Measurements from ENCODE around the gene ADAMTS10. TPM values are rescaled to one million over a fixed set of nuclear protein-coding genes. Genes with fewer than 3 reads are reported as not detected.

ADAMTS10 gene
- total and polyA plus RNA-seq, 11 donors = 4.3 to 14.7 (median 7.4) TPM

- DNase-seq (peak in 1 of 5 donors; percentile 59), ATAC-seq (peak in 3 of 4 donors; percentile 24 to 57 (median 41))
- no peaks in the 10 kb centered on the region for H3K27me3 ChIP-seq
- no peaks in the 10 kb centered on the region for H3K9me3 ChIP-seq
- H3K27ac ChIP-seq = no peak overlapping the region
- intact Hi-C loops (cut with DNase I) = loop anchor here in 3 of 10 donors (10.0 kb wide), 2 partner anchors 59 to 231 kb away; no protein-coding TSS in a partner anchor
- no peak overlapping the region for H3K4me3 ChIP-seq
- H3K36me3 ChIP-seq = peaks cover 0 to 34% (median 3%) of the 10 kb centered on the region in 9 donors
- WGBS, 4 donors = 68 to 74% (median 73%) methylated on average over 23 to 34 of the region's 34 CpGs
- H3K4me1 ChIP-seq = peaks cover 0 to under 1% (median 0%) of the 10 kb centered on the region in 12 donors
- TF ChIP-seq CTCF (IDR thresholded peaks at IDR 0.05) (peak; percentile 21 to 62 (median 44)), POLR2A (IDR thresholded peaks at IDR 0.05) (no peak)
These were observed 24.4 kb downstream of the ADAMTS10 start for GRCh38 chr19:8585894-8586750.

GRCh38 chr19:8584965-8585893 is 25.3 kb downstream of the ADAMTS10 start:
- WGBS, 4 donors = 50 to 80% (median 79%) methylated on average over 22 to 71 of the region's 71 CpGs
- H3K36me3 ChIP-seq = peaks cover 0 to 34% (median 3%) of the 10 kb centered on the region in 9 donors

GRCh38 chr19:8580710-8581281 is 29.7 kb downstream of the ADAMTS10 start:
- Histone ChIP-seq H3K27ac (no peak overlapping the region), H3K4me1 (peaks cover 0 to 35% (median 7%) of the 10 kb centered on the region in 12 donors), H3K36me3 (peaks cover 0 to 19% (median 0%) of the 10 kb centered on the region in 9 donors), H3K27me3 (peaks cover 0 to 28% (median 0%) of the 10 kb centered on the region in 9 donors), H3K4me3 (no peak overlapping the region), H3K9me3 (no peaks in the 10 kb centered on the region)
- 4 to 6% (median 5%) methylated on average over 14 to 21 of the region's 21 CpGs for WGBS, 4 donors
- DNase-seq (peak; percentile 77 to 89 (median 84)), ATAC-seq (peak; percentile 35 to 62 (median 60))
- intact Hi-C loops (cut with DNase I) = loop anchor here in 5 of 10 donors (2.0 to 10.0 kb wide), 5 partner anchors 37 to 226 kb away; no protein-coding TSS in a partner anchor
- TF ChIP-seq CTCF (IDR thresholded peaks at IDR 0.05) (peak; percentile 98 to 100 (median 99)), POLR2A (IDR thresholded peaks at IDR 0.05) (no peak)

More at GRCh38 chr19:8584965-8585893, 25.3 kb downstream of the ADAMTS10 start:
- DNase-seq = no peak
- peaks cover 0 to 8% (median 3%) of the 10 kb centered on the region in 12 donors for H3K4me1 ChIP-seq
- no peak overlapping the region for H3K4me3 ChIP-seq
- H3K27ac ChIP-seq = no peak overlapping the region
- H3K27me3 ChIP-seq = no peaks in the 10 kb centered on the region
- H3K9me3 ChIP-seq = no peaks in the 10 kb centered on the region
- no peak for TF ChIP-seq CTCF (IDR thresholded peaks at IDR 0.05)
- no peak for TF ChIP-seq POLR2A (IDR thresholded peaks at IDR 0.05)
- intact Hi-C loops (cut with DNase I) = loop anchor here in 5 of 10 donors (5.0 to 10.0 kb wide), 4 partner anchors 32 to 230 kb away; no protein-coding TSS in a partner anchor
- peak in 1 of 4 donors; percentile 3 for ATAC-seq

Data from heart left ventricle (tissue), 16 donors.